Upper lobe of left lung (tissue), 6 donors: ENCODE data around the gene ISG15. TPM values are rescaled to one million over a fixed set of nuclear protein-coding genes. Genes with fewer than 3 reads are reported as not detected.

Source experiments
- ATAC-seq, 2 donors: fragments of 200-7000 bp; cut with Tn5 transposase; one replicate each; pipeline ENCODE4 v1.9.1; 2022; ENCODE audit warnings: mild to moderate bottlenecking in 2 of 2, moderate library complexity in 2 of 2; ENCODE audit not compliant: low FRiP score in 2 of 2
- DNase-seq, 2 donors: peaks; one replicate each; pipeline ENCODE4 v3.0.0-alpha.2; 2019 to 2020
- H3K27ac ChIP-seq, 4 donors: fragments of 200-600 bp; sonication (generic); one replicate each; pipeline ENCODE4 v1.5.1; 2016 to 2019
- H3K27me3 ChIP-seq, 4 donors: fragments of 200-600 bp; sonication (generic); one replicate each; pipeline ENCODE4 v1.5.1; 2017 to 2019
- H3K36me3 ChIP-seq, 4 donors: fragments of 200-600 bp; sonication (generic); one replicate each; pipeline ENCODE4 v1.5.1; 2016 to 2019
- H3K4me1 ChIP-seq, 4 donors: fragments of 200-600 bp; sonication (generic); one replicate each; pipeline ENCODE4 v1.5.1; 2018 to 2019
- H3K4me3 ChIP-seq, 4 donors: fragments of 200-600 bp; sonication (generic); one replicate each; pipeline ENCODE4 v1.5.1; 2017 to 2019; ENCODE audit warnings: mild to moderate bottlenecking in 2 of 4, moderate library complexity in 1 of 4
- H3K9me3 ChIP-seq, 4 donors: fragments of 200-600 bp; sonication (generic); one replicate each; pipeline ENCODE4 v1.5.1; 2018 to 2019
- EP300 ChIP-seq, 4 donors: sonication (generic); formaldehyde crosslinking; IDR thresholded peaks; one replicate each; pipeline ENCODE4 v1.5.1; 2017; ENCODE audit warnings: antibody characterized with exemption in 4 of 4, control low read depth in 2 of 4
- POLR2A ChIP-seq, 4 donors: fragments of 450-650 bp; IDR thresholded peaks; one replicate each; pipeline ENCODE4 v1.5.1; 2016 to 2017; ENCODE audit warnings: antibody characterized with exemption in 4 of 4, mild to moderate bottlenecking in 2 of 4
- POLR2AphosphoS5 ChIP-seq, 2 donors: sonication (generic); formaldehyde crosslinking; IDR thresholded peaks; one replicate each; pipeline ENCODE4 v1.5.1; 2017; ENCODE audit warnings: antibody characterized with exemption in 2 of 2
- WGBS, 2 donors: methylation state at CpG; one replicate each; pipeline ENCODE4 v1.1.5; 2017 to 2018; 5-methylcytosine and 5-hydroxymethylcytosine counted together
- total RNA-seq, 6 donors: library from RNA; depleted of rRNA in 4 of 6; stranded (reverse); fragments of >200 nt in 4 of 6; gene quantifications; one replicate each; pipeline versions ENCODE4 v1.1.0 to v1.2.1, GENCODE V29; 2016 to 2021
- TF ChIP-seq, protein P1 (sequence below), 6 experiments: fragments of 450-650 bp in 4 of 6; fragments of 200-600 bp in 2 of 6; sonication (generic) in 2 of 6; IDR thresholded peaks; one replicate each; pipeline ENCODE4 v1.5.1; 2016 to 2019; ENCODE audit warnings: antibody characterized with exemption in 6 of 6
- donor health status: DM: no; HTN: no; CAD: no; lungs with moderate emphysema.
- donor health status: DM: no; HTN: yes; CAD: no; lungs with severe emphysema.

The ISG15 gene
- total RNA-seq, 6 donors from 2014 or later: 32.5 to 180 (median 63.8) TPM

DNA sequence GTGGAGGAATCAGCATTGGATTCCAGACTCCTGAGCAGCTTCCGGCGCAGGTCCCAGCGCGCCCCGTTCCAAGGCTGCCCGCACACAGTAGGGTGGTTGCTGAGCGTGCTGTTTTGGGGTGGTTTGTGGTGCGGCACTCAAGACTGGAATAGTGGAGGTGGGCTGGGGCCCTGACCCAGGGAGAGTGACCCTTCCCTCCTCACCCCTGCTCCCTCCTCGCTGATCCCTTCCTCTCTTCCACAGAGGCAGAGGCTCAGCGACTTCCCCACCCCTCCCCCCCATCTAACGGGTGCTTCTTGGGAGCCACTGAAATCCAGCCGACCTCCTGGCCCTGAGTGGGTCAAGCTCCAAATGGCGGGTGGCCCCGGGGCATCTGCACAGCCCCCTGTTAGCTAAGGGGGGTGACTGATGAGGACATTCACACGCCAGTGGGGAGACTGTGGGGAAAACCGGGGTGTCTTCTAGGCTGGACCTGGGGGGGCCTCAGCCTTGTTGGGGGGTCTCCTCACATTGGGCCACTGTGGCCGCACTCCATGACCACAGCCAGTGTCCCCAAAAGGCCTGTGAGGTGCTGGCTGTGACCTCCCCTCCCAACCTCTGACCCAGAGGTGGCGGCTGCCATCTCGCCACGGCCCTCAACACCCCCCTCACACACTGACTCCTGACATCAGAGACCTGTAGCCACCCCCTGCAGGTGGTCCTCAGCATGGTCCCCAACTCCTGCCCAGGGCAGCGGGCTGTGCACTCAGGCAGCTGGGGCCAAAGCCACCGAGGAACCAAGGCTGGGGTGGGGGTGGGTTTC is 9.5 kb upstream of the ISG15 start:
- ATAC-seq: no peak

DNA sequence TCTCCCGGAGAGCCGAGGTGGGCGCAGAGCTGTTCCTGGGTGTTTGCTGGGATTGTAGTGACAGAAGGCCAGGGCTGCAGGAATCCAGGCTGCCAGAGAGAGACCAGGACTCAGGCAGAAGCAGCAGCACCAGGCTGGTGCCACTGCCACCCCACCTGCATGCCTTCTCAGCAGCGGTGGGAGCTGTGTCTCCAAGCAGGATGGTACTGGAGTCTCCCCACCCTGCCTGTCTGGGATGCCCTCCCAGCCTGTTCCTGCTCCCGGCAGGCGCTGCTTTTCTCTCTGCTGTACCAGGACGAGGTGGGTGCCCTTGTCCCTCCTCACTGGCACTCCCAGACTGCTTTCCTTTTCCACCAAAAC is 8.9 kb upstream of the ISG15 start:
- DNase-seq (peak in 1 of 2 donors; percentile 26), ATAC-seq (no peak)
- Histone ChIP-seq H3K36me3 (no peaks in the 10 kb centered on the region), H3K9me3 (no peaks in the 10 kb centered on the region), H3K4me3 (no peak overlapping the region), H3K27me3 (peaks cover 0 to 18% (median 4%) of the 10 kb centered on the region in 4 donors), H3K4me1 (peaks cover 34 to 48% (median 40%) of the 10 kb centered on the region in 4 donors), H3K27ac (no peak overlapping the region)
- WGBS, 2 donors: 57 to 67% methylated on average over 3 to 7 of the region's 7 CpGs
- TF ChIP-seq, protein P1, sequence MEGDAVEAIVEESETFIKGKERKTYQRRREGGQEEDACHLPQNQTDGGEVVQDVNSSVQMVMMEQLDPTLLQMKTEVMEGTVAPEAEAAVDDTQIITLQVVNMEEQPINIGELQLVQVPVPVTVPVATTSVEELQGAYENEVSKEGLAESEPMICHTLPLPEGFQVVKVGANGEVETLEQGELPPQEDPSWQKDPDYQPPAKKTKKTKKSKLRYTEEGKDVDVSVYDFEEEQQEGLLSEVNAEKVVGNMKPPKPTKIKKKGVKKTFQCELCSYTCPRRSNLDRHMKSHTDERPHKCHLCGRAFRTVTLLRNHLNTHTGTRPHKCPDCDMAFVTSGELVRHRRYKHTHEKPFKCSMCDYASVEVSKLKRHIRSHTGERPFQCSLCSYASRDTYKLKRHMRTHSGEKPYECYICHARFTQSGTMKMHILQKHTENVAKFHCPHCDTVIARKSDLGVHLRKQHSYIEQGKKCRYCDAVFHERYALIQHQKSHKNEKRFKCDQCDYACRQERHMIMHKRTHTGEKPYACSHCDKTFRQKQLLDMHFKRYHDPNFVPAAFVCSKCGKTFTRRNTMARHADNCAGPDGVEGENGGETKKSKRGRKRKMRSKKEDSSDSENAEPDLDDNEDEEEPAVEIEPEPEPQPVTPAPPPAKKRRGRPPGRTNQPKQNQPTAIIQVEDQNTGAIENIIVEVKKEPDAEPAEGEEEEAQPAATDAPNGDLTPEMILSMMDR (IDR thresholded peaks at IDR 0.05): no peak
- TF ChIP-seq POLR2AphosphoS5 (IDR thresholded peaks at IDR 0.05) (no peak), EP300 (IDR thresholded peaks at IDR 0.05) (no peak), POLR2A (IDR thresholded peaks at IDR 0.05) (no peak)

More for the DNA sequence above, 9.5 kb upstream of the ISG15 start:
- WGBS, 2 donors: 84 to 93% methylated on average over 10 to 14 of the region's 22 CpGs
- H3K27me3 ChIP-seq: peaks cover 0 to 24% (median 7%) of the 10 kb centered on the region in 4 donors
- no peaks in the 10 kb centered on the region for H3K9me3 ChIP-seq
- peak in 1 of 2 donors; percentile 71 for DNase-seq
- no peaks in the 10 kb centered on the region for H3K36me3 ChIP-seq
- H3K4me3 ChIP-seq: no peak overlapping the region
- TF ChIP-seq POLR2AphosphoS5 (IDR thresholded peaks at IDR 0.05) (no peak), EP300 (IDR thresholded peaks at IDR 0.05) (no peak), POLR2A (IDR thresholded peaks at IDR 0.05) (no peak)
- TF ChIP-seq, protein P1 (IDR thresholded peaks at IDR 0.05): no peak
- no peak overlapping the region for H3K27ac ChIP-seq
- H3K4me1 ChIP-seq: peaks cover 37 to 54% (median 46%) of the 10 kb centered on the region in 4 donors

DNA sequence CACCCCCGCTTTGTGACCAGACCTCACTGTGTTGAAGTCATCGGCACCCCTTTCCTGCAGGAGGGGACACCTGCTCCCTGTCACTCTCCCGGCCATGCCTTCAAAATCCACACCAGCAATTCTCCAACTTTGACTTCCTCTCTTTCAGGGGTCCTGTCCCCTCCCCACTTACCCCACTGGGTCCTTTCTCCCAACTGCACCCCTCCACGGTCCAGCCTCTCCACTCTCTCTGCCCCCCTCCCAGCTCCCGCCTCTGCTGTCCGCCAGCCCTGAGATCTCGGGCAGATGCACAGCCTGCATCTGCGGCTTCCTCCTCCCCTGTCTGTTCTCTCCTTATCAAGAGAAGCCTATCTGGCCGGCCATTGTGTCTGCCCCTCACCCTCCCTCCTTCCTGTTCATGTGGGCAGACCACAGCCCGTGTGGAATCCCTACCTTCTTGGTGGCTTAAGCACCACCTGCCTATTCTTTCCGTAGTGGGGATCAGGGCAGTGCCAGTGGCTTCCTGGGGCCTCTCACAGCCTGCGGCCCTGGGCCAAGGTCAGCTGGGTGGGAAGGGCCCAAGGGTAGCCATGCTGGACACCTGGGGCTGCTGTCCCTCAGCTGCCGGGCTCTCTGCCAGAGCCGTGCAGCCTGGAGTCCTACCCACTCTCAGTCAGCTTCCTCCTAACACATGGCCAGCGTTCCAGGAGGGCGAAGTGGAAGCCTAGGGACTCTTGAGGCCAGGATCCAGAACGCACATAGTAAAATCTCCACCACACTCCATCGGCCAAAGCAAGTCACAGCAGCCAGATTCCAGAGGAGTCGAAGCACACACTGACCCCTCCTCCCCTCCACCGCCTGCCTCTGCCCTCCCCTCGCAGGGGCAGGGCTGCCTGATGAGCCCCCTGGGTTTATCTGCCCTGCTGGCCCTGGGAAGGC is 8.3 kb upstream of the ISG15 start:
- Histone ChIP-seq H3K27me3 (peaks cover 0 to 12% (median 3%) of the 10 kb centered on the region in 4 donors), H3K9me3 (no peaks in the 10 kb centered on the region), H3K4me1 (peaks cover 31 to 42% (median 35%) of the 10 kb centered on the region in 4 donors), H3K27ac (peak overlapping the region in 3 of 4 donors; percentile 17 to 63 (median 52)), H3K36me3 (no peaks in the 10 kb centered on the region), H3K4me3 (no peak overlapping the region)
- TF ChIP-seq EP300 (IDR thresholded peaks at IDR 0.05): no peak
- TF ChIP-seq POLR2AphosphoS5 (IDR thresholded peaks at IDR 0.05): no peak
- TF ChIP-seq, protein P1 (IDR thresholded peaks at IDR 0.05): no peak
- TF ChIP-seq POLR2A (IDR thresholded peaks at IDR 0.05): no peak
- DNase-seq (peak; percentile 70 to 78), ATAC-seq (peak in 1 of 2 donors; percentile 74)
- 24 to 25% methylated on average over 19 to 21 of the region's 21 CpGs for WGBS, 2 donors

DNA sequence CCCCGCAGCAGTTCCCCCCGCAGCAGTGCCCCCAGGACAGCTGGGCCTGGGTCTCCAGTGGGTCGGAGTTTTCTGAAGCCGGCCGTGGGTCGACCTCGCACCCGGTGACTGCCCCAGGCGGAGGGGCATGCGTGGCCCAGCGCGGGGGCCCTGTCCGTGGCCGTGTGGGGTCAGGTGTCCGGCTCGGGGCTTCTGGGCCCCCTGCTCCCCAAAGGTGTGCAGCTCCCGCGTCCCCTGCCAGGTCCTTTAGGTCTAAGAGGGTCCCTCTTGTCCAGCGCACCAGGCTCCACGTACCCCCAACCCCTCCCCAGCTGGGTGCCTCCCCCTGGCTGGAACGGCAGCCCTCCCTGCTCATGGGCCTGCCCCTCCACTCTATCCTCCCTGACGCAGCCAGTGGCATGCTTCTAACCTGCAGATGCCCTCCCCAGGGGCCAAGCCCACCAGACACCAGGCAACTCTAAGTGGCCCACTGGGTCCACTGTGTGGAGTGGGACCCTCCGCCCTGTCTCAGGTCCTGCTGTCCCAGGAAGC is 7.5 kb upstream of the ISG15 start:
- H3K27ac ChIP-seq: peak overlapping the region in 2 of 4 donors; percentile 52 to 63
- H3K27me3 ChIP-seq: peaks cover 0 to 7% (median 3%) of the 10 kb centered on the region in 4 donors
- WGBS, 2 donors: 80 to 100% methylated on average over 1 to 19 of the region's 23 CpGs
- DNase-seq (peak in 1 of 2 donors; percentile 76), ATAC-seq (no peak)
- no peak overlapping the region for H3K4me3 ChIP-seq
- no peaks in the 10 kb centered on the region for H3K9me3 ChIP-seq
- no peaks in the 10 kb centered on the region for H3K36me3 ChIP-seq
- TF ChIP-seq, protein P1 (IDR thresholded peaks at IDR 0.05): no peak
- TF ChIP-seq POLR2AphosphoS5 (IDR thresholded peaks at IDR 0.05): no peak
- TF ChIP-seq POLR2A (IDR thresholded peaks at IDR 0.05): no peak
- no peak for TF ChIP-seq EP300 (IDR thresholded peaks at IDR 0.05)
- peaks cover 25 to 34% (median 31%) of the 10 kb centered on the region in 4 donors for H3K4me1 ChIP-seq
